HG03196 (cell line): ENCODE measurements around the gene PLCE1.
"Not testable (repeated sequence)": the region's sequence is repeated elsewhere in the genome, so short reads cannot be mapped to it uniquely, and the experiment has no call there.

Source experiments
- ATAC-seq: cut with Tn5 transposase; IDR thresholded peaks from one replicate; pipeline ENCODE4 v1.9.1; 2021; ENCODE audit not compliant: unreplicated experiment

PLCE1 gene

DNA sequence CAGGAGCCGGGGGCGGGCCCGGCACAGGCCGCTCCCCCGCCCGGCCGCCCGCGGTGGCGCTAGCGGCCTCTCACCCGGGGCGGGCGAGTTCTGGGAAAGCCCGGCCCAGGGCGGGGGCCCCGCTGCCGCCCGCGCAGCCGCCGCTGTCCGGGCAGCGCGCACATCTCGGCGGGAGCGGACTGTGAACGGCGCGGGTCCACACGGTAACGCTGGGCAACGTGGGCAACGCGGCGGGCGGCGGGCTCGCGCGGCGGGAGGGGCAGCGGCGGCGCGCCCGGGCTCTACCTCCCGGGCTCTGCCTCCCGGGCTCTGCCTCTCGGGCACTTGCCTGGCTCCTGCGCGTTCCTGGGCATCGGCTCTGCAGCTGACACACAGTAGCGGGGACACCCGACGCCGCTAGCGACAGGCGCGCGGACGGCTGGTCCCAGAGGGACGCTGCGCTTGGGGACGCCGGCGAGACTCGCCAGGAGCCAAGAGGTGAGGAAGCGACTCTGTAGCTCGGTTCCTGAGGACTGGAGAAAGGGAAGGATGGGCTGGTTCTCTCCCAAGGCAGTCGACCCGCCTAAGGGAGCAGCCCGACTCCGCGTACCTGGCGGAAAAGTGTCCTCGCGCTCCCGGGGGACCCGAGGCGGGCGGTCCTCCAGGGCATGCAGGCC lies at the start of gene PLCE1:
Gene PLCE1 (plus strand): TSS at position 150 of the 656 bp plus-strand sequence. CDS start 37,116 bp downstream, outside the sequence.
- ATAC-seq: no peak

DNA sequence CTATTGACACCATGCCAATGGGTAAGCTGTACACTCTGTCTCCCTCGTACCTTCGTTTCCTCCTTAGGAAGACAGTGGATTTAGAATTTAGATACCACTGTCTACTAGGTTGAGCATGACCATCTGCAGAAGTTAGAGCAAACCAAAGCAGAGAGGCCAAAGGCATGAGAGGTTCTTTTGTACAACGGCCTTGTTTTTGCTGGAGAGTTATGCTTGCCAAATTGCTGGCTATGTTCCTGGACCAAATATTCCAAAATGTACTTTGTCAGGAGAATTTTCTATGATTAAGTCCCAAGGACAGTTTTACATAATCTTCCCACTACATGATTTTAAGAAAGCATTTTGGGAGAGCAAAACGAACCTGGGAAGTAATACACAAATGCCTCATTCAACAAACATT lies 47.9 kb upstream of the PLCE1 start:
- ATAC-seq: no peak

DNA sequence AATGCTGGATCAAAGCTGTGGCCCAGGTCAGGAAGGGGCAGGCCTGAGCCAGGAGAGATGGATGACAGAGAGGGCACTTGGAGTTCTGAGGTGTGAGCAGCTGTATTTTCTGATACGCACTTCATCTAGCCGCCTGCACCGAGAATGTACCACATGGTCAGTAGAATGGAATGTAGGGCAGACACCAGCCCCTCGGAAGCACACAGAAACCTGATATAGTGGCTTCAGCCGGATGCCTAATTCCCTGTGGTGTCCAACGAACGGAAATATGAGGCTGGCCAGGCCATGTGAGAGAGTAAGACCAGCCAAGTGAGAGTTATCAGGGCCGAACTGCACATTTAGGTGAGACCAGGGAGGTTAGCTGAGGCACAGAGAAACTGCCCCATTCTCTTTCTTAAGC lies 46.7 kb upstream of the PLCE1 start:
- no peak for ATAC-seq

DNA sequence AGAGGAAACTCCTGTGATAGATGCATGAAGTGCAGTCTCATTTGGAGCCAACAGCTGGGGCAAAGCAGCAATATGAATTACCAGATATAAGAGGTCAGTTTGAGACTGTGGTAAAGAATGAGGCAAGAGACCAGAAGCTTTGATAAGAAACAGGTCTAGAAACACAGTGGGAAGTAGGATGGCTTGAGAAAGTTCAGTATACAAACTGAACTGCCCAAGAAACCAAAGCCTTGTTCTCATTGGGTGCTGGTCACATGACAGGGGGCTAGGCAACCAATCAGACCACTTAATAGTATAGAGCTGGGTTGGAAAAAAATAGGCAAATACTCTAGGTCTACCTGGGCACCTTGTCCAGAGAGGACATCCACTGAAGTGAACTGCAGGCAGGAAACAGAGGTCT lies 46.2 kb upstream of the PLCE1 start:
- ATAC-seq: no peak

DNA sequence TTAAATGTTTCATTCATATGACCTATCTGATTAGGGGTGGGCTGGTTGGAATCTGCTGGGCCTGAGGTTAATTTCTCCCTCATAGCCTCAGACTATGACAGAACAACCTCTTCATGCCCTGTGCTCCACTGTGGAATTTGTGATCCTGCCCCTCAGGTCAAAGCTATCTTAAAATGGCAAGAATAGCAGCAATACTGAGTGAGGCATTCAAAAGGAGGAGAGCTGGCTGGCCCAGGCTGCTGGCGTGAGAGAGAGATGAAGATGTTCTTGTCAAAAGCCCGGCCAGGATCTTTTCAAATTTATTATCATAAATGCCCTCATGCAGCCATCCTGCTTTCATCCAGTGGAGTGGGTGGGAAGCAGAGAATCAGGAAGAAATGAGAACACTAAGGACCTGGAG lies 41.8 kb upstream of the PLCE1 start:
- ATAC-seq: no peak

DNA sequence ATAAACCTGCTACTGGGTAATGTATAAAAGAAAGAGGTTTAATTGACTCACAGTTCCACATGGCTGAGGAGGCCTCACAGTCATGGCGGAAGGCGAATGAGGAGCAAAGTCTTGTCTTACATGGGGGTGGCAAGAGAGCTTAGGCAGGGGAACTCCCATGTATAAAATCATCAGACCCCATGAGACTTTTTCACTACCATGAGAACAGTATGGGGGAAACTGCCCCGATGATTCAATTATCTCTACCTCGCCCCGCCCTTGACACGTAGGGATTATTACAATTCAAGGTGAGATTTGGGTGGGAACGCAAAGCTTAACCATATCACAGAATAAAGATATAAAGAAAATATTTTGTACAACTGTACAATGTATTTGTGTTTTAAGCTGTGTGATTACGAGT lies 39.4 kb upstream of the PLCE1 start:
- ATAC-seq: no peak

DNA sequence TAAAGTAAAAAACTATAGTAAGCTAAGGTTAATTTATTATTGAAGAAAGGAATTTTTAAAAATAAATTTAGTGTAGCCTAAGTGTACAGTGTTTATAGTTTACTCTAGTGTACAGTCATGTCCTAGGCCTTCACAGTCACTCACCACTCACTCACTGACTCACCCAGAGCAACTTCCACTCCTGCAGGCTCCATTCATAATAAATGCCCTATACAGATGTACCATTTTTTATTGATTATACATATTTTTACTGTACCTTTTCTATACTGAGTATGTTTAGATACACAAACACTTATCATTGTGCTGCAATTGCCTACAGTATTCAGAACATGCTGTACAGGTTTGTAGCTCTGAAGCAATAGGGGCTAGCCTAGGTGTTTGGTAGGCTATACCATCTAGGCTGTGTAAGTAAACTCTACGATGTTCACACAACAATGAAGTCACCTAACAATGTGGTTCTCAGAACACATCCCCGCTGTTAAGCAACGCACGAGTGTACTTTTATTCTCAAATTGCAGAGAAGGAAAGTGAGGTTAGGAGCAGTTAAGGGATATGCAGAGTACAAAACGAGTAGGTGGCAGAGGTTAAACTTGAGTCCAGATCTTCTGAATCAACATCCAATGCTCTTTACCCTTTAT lies 38.9 kb upstream of the PLCE1 start:
- no peak for ATAC-seq

DNA sequence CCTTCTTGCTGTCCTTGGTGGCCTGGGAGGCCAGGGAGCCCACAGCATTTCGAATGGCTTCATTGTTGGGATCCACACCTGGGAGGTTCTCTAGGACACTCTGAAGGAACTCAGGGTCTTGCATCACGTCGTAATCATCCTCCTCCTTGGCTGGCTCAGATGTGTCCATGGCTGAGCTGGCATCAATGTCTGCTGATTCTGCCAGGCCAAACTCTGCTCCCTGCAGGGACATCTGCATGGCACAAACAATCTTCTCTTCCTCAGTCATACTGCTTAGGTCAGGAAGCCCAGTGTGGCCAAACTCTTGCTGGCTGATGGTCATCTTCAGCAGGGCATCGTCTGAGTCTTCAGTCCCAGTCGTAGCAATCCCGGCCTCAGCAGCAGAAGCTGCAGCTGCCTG lies 34.9 kb upstream of the PLCE1 start:
- ATAC-seq: no peak

DNA sequence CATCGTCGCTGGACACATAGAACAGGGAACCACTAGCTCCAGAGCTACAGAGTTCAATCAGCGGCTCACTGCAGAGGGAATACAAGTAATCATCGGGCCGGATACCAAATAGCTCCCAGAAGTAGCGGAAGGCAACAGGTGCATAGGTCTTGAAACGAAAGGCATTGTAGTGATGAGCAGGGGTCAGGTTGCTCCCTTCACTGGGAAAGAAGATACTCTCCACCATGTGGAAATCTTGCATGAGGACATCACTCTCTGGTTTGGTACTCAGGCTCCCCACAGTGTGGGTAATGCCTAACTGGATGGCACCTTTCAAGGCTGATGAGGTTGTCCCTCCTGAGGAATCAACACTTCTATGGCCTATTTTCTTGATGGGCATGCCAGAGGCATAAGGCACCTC lies 32.7 kb upstream of the PLCE1 start:
- ATAC-seq: not testable (repeated sequence)

DNA sequence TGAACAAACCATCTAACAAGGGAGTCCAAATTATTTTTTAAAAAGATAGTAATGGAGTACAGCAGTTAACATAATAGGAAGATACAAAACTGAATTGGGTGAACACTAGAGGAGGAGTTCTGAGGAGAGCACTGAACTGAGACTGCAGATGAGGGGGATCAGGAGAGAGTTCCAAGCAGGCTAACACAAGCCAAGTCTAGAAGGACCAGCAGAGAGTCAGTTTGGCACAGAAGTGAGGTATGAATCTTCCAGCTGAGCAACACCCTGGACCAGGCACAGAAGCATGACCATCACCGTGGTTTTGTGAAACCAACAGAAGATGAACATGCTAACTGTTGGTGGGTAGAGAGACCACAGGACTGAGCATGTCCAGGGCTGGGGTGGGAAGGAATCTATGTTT lies 30.8 kb upstream of the PLCE1 start:
- no peak for ATAC-seq

DNA sequence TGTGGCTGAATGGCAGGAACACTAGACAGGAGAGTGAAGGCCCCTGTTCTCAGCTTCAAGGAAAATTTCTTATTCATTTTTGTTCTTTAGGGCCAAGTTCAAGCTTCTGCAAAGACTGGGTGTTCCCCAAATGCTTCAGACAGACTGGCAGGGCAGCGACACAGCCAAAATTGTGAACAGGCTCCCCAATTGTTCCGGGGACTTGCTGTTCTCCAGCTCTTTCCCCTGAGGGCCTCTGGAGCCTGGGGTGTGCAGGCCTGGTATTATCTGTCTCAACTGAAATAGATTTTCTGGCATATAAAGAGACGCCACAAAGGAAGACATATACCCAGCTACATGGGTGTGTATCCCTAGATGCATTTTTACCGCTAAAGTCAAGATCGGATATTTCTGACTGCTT lies 30.3 kb upstream of the PLCE1 start:
- ATAC-seq: no peak

DNA sequence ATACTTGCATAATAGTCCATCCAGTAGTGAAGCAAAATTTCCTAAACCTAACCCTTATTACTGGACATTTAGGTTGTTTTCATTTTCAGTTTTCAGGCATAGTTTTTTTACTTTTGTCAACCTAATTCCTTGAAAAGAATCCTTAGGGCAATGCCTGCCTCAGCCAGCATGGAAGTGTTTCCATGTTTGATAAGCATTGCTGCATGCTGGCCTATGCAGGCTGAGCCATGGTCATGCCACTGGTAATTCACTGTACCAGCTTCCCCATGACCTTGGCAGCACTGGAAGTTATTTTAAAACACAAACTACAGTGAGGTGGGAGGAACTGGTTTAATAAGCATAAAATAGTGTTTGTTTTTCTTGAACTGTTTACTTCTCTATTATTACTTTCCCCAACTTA lies 27.8 kb upstream of the PLCE1 start:
- no peak for ATAC-seq

DNA sequence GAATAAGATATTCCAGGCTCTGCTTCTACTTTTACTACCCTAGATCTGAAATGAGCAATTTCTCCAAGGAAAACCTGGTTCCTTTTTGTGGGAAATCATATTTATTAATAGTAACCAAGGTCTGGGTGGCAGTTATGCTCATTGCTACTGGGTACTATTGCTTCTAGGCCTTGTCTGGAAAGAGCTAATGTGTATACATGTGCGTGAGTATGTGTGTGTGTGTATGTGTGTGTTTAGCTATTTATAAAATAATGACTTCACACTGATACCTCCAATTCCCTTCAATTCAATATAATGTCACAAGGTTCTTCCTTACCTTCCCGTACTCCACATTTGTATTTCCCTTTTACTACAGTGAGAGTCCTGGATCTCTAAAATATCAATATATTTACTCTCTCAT lies 26.0 kb upstream of the PLCE1 start:
- no peak for ATAC-seq

DNA sequence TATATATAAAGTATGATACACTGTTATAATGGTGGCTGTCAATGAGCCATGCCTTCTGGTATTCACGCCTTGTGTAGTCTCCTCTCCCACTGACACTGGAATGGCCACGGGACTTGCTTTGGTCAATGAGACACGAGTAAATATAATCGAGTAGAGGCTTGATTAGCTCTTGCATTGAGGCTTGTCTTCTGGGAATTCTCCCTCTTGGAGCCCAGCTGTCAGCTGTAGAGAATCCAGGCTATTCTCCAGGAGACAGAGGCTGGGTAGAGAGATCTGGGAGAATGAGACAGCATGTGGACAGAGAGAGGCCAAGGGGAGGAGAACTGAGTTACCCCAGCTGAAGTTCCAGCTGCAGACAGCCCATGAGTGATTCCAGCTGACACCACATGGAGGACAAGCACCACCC lies 25.2 kb upstream of the PLCE1 start:
- ATAC-seq: no peak

DNA sequence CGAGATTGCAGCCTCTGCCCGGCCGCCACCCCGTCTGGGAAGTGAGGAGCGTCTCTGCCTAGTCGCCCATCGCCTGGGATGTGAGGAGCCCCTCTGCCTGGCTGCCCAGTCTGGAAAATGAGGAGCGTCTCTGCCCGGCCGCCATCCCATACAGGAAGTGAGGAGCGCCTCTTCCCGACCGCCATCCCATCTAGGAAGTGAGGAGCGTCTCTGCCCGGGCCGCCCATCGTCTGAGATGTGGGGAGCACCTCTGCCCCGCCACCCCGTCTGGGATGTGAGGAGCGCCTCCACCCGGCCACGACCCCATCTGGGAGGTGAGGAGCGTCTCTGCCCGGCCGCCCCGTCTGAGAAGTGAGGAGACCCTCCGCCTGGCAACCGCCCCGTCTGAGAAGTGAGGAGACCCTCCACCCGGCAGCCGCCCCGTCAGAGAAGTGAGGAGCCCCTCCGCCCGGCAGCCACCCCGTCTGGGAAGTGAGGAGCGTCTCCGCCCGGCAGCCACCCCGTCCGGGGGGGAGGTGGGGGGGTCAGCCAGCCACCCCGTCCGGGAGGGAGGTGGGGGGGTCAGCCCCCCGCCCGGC lies 23.2 kb upstream of the PLCE1 start:
- ATAC-seq: not testable (repeated sequence)

DNA sequence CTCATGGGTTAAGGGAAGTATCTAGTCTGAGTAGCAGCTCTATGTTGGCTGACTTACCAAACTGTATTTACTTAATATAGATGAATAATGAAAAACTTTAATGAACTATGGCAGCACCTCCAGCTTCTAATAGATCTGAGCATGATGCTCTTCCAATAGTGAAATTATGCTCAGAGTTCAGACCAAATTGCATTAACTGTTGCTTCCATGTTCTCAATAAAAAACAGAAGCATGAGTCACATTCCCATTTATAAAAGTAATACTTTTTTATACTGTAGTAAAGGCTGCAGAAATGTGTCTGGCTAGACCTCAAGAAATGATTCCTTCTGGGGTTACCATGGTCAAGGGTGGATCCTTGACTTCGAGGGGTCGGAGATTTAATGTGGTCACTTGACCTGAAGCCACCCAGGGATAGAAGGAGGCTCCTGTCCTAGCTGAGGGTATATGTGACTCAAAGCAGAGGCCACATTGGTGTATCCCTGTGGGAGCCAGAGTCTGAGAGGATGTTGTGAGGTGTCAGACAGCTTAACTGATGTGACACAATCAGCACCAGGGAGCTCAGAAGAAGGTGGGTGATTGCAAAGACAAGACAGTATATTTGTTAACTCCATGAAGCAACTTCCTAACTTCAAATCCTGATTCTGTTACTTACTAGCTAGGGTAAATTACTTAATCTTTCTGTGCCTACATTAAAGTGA lies 19.8 kb upstream of the PLCE1 start:
- ATAC-seq: no peak

DNA sequence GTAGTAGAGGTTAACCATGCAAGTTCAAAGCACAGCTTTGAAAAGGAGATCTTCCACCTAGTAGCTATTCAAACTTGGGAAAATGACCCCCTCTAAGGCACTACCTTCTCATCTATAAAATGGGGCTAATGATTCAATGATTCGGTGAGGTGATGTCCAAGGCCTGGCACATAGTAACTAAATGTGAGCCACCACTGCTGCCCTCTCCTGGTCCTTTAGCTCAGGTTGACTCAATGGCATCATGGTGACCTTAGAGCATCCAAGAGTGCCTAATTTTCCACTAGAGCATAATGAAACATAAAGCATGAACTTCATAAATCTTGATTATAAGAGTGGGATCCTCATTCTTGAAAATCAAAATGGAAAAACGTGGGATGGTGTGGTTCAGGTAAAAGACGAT lies 16.3 kb upstream of the PLCE1 start:
- ATAC-seq: no peak

DNA sequence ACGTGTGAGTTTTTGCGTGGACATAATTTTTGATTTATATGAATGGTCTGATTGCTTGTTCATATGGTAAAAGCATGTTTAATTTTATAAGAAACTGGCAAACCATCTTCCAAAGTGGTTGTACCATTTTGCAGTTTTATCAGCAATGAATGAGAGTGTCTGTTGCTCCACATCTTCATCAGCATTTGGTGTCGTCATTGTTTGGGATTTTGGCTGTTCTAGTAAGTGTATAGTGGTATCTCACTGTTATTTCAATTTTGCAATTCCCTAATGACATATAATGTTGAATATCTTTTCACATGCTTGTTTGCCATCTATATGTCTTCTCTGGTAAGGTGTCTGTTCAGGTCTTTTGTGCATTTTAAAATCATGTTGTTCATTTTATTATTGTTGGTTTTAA lies 13.2 kb upstream of the PLCE1 start:
- ATAC-seq: no peak

DNA sequence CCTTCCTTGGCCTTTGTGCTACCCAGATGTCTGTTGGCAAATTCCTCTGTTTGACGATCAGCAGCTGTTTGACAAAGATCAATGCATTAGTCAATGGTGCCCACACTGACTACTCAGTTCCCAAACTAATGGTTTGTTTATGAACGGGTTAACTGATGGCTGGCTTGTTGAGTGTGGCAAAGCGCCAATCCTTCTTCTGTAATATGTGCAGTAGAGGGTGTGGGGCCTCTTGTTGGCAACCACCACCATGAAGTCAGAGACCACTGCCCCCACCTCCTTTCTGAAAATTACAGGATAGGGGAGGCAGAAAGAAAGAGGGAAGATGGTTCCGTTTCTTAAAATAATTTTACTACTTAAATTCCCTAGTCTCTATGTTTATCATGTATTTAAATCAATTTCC lies 2.6 kb upstream of the PLCE1 start:
- ATAC-seq: no peak

DNA sequence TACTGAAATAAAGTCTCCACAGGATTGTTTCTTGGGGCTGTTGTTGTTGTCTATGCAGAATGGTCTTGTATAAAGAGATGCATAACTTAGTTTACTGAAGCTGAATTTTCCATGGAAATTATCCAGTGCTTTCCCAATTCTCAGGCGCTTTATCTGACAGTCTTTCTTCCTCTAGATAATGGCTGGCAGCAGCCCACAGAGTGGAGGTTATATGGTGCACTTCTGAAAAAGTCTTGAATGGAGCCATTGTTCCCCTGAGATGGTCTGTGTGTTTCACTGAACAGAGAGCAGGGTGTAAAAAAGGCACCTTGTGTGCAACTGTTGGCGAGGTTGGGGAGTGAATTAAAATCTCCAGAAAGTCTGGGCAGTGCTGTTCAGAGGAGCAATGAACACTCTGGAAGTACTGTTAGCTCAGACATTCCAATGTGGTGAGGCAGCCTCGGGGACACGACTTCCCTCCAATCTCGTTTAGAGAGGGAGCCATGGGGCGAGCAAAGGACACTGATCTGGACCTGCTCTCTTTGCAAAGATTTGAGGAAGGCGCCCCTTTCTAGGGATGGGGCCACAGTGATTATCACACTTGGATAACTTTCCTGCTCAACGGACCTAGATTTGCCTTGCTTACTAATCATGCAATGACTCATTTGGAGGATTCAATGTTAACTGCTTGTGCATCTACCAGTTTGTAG lies 2.0 kb upstream of the PLCE1 start:
- ATAC-seq: no peak

DNA sequence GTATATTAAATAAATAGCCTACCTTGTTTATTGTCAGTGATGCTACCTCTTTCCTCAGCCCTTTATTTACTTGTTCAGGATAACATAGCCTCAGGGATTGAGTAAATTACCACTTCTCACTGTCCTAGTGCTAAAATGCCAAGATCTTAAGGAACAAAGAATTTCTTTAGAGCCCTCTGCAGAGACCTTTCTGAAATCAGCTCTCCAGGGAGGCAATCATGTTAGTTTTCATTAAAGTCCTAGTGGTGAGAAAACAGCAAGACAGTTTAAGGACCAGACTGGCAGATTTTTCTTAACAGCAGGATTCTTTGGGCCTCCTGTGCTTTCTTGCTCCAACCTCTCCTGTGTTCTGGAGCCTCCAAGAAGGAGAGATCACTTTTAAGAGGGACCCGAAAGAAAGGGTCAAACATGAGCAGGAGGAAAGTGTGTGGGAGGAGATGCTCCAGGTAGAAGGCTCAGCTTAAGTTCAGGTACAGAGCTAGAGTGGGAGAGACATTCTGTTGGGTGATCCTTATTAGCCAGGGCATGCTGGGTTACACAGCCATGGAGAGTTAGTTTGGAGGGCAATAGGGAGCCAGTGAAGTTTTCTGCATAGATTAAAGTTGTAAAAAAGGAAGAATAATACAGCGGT lies 1.2 kb upstream of the PLCE1 start:
- ATAC-seq: no peak
